COLO668 (cell line): Measurements from ENCODE around the gene SNRPA1.

Experiments
- DNase-seq: peaks from one replicate; lab custom pipeline; 2025; ENCODE audit not compliant: unreplicated experiment; lab: John Stamatoyannopoulos, UW

SNRPA1 gene

GRCh38 chr15:101244036-101244781 is 50.8 kb downstream of the SNRPA1 start:
- DNase-seq: no peak

GRCh38 chr15:101243420-101243819 is 51.6 kb downstream of the SNRPA1 start:
- no peak for DNase-seq

GRCh38 chr15:101242999-101243336 is 52.1 kb downstream of the SNRPA1 start:
- no peak for DNase-seq

- DNase-seq: no peak
Measured at GRCh38 chr15:101242160-101242998, 52.7 kb downstream of the SNRPA1 start.

GRCh38 chr15:101240358-101240757 is 54.7 kb downstream of the SNRPA1 start:
- DNase-seq: no peak

GRCh38 chr15:101239724-101240136 is 55.3 kb downstream of the SNRPA1 start:
- no peak for DNase-seq

GRCh38 chr15:101237251-101237650 is 57.8 kb downstream of the SNRPA1 start:
- no peak for DNase-seq

- no peak for DNase-seq
Measured at GRCh38 chr15:101233651-101234280, 61.3 kb downstream of the SNRPA1 start.

- no peak for DNase-seq
Measured at GRCh38 chr15:101232677-101233076, 62.4 kb downstream of the SNRPA1 start.
